ENCODE data around the gene SPR. TPM values are rescaled to one million over a fixed set of nuclear protein-coding genes. Genes with fewer than 3 reads are reported as not detected.

The SPR gene
- total and polyA plus RNA-seq, 9 of the 15 experiments (the other 6 are each of a cell fraction or from before 2014, with no cell fraction given): 7.7 to 38.3 (median 26.3) TPM

GRCh38 chr2:72926368-72926767 is 39.2 kb downstream of the SPR start:
- H3K9me1 ChIP-seq (ENCODE audit: control insufficient read depth, insufficient read depth, low read length): no peaks in the 10 kb centered on the region
- H3K79me2 ChIP-seq (ENCODE audit: control insufficient read depth, insufficient read depth, low read length): no peaks in the 10 kb centered on the region
- FAIRE-seq (no peak), DNase-seq (ENCODE audit: extremely low read depth in 1 of 4, low spot score in 3 of 4) (no peak), ATAC-seq (no peak)
- H3K27me3 ChIP-seq (ENCODE audit: control insufficient read depth in 2 of 2, insufficient read depth in 2 of 2, low read length in 2 of 2): peaks cover 60 to 87% of the 10 kb centered on the region in 2 experiments
- H3K4me1 ChIP-seq (replicated peaks in 1 of 2; ENCODE audit: control insufficient read depth in 2 of 2, insufficient read depth in 2 of 2, low read length in 2 of 2): peaks cover 0 to 11% of the 10 kb centered on the region in 2 experiments; a peak in 1 of 5 replicates
- POLR2A ChIA-PET: interaction anchor here (0.7 to 1.2 kb wide), 3 partner anchors 9 to 36 kb away, joined by 3 to 4 read pairs (median 4); partner anchors contain the start of gene EMX1
- no peak overlapping the region for H3K9ac ChIP-seq (ENCODE audit: insufficient read depth in 1 of 2, low read depth in 2 of 2, low read length in 2 of 2)
- in situ Hi-C loops (cut with MboI) (no loop called here), intact Hi-C loops (cut with micrococcal nuclease) (no loop called here)
- H3K4me2 ChIP-seq (ENCODE audit: insufficient read depth, low read length): no peak overlapping the region
- no peak overlapping the region for H3K4me3 ChIP-seq
- no TSS peak for BruUV-seq (replicated peaks)
- 4% methylated on average over 4 of the region's 4 CpGs for WGBS (ENCODE audit: insufficient coverage, low coverage, missing lambda C conversion rate)
- H3K36me3 ChIP-seq (ENCODE audit: control insufficient read depth, insufficient read depth, low read length): no peaks in the 10 kb centered on the region
- CTCF ChIA-PET (ENCODE audit: low intra/inter-chr PET ratio): no interaction called here
- H3K27ac ChIP-seq (ENCODE audit: extremely low read depth, low read depth, low read length): no peak overlapping the region
- peaks cover 22% of the 10 kb centered on the region for H4K20me1 ChIP-seq (replicated peaks; ENCODE audit: control insufficient read depth, insufficient read depth, low read length)
- H2AFZ ChIP-seq (ENCODE audit: low read depth, low read length): no peak overlapping the region
- H3K9me3 ChIP-seq (replicated peaks; ENCODE audit: control insufficient read depth, insufficient read depth, low read depth, low read length): no peaks in the 10 kb centered on the region
- TF ChIP-seq ZNF253 (CRISPR knock-in tag; conservative IDR thresholded peaks at IDR 0.05): no peak
- no peak for TF ChIP-seq RERE (CRISPR knock-in tag; IDR thresholded peaks at IDR 0.05; ENCODE audit: borderline replicate concordance)
- TF ChIP-seq, protein P1, sequence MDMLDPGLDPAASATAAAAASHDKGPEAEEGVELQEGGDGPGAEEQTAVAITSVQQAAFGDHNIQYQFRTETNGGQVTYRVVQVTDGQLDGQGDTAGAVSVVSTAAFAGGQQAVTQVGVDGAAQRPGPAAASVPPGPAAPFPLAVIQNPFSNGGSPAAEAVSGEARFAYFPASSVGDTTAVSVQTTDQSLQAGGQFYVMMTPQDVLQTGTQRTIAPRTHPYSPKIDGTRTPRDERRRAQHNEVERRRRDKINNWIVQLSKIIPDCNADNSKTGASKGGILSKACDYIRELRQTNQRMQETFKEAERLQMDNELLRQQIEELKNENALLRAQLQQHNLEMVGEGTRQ (CRISPR knock-in tag; IDR thresholded peaks at IDR 0.05): no peak
- no peak for TF ChIP-seq NFRKB (IDR thresholded peaks at IDR 0.05; ENCODE audit: low read depth)
- no peak for TF ChIP-seq GABPB1 (CRISPR knock-in tag; IDR thresholded peaks at IDR 0.05)
- TF ChIP-seq ZBTB2 (IDR thresholded peaks at IDR 0.05): no peak
- TF ChIP-seq, protein P2, sequence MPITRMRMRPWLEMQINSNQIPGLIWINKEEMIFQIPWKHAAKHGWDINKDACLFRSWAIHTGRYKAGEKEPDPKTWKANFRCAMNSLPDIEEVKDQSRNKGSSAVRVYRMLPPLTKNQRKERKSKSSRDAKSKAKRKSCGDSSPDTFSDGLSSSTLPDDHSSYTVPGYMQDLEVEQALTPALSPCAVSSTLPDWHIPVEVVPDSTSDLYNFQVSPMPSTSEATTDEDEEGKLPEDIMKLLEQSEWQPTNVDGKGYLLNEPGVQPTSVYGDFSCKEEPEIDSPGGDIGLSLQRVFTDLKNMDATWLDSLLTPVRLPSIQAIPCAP (CRISPR knock-in tag; IDR thresholded peaks at IDR 0.05; ENCODE audit: borderline replicate concordance): no peak
- no peak for TF ChIP-seq CREB1 (IDR thresholded peaks at IDR 0.05)
- TF ChIP-seq CREB1 (CRISPR knock-in tag; IDR thresholded peaks at IDR 0.05): no peak
- TF ChIP-seq POLR2H (tag; IDR thresholded peaks at IDR 0.05; ENCODE audit: low read depth): no peak
- peak; percentile 53 for TF ChIP-seq ZFP36 (IDR thresholded peaks at IDR 0.05; ENCODE audit: low read depth, low read length, partially characterized antibody)
- no peak for TF ChIP-seq ZC3H4 (CRISPR knock-in tag; IDR thresholded peaks at IDR 0.05; ENCODE audit: borderline replicate concordance)

Measured in K562 (cell line).